ENCODE measurements around the gene MRPL53.
A peak's percentile ranks its signal among the peaks of the same experiment; 100 is the strongest.

MRPL53 gene

DNA sequence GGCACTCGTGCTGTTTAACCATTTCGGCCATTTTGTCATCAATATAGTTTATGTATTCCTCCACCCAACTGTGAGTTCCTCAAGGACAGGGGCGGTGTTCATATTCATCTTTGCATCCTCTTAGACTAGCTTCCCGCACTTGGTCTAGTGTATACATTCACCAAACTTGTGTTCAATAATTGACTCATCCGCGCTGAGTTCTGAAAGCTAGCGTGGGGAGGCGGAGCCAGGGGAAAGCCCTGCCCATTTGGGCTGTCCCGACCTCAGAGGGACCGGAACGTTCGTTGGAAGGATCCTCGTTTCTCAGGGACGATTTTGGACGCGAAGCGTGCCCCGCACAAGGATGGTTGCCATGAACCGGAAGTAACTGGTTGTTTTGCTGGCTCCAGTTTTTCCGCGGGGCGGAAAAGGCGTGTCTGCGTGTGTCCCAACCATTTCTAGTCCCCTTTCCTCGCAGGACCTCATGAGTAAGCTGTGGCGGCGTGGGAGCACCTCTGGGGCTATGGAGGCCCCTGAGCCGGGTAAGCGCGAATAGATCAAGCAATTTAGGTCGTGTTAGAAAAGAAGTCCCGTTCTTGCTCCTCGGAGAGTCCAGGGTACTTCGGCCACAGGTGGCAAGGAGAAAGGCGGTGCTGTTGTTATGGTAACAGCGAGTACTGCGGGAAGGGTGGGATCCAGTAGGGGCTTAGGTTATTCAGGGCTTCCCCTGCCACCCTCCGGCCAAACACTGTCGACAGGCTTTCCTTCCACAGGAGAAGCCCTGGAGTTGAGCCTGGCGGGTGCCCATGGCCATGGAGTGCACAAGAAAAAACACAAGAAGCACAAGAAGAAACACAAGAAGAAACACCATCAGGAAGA, 17.6 kb downstream of the MRPL53 start, which contains the start of gene INO80B:
Gene INO80B, plus strand, starts transcription at position 434 of the 858 bp plus-strand sequence. Its CDS starts 30 bp downstream, at position 464.
- H3K79me1 ChIP-seq (replicated peaks; ENCODE audit: low read length, poor library complexity, severe bottlenecking): peaks cover 17% of the 10 kb centered on the region
- no peaks in the 10 kb centered on the region for H3K9me3 ChIP-seq (ENCODE audit: control insufficient read depth, low read length)
- no peak within 1 kb of the TSS for H2BK120ac ChIP-seq (ENCODE audit: low read depth, low read length)
- no peak within 1 kb of the TSS for H3K14ac ChIP-seq (ENCODE audit: low read length in 2 of 2)
- peak within 1 kb of the TSS; percentile 92 for H3K4me2 ChIP-seq (ENCODE audit: low read length, poor library complexity, severe bottlenecking)
- no peak within 1 kb of the TSS for H2AK5ac ChIP-seq (ENCODE audit: low read length, severe bottlenecking)
- H3K4me1 ChIP-seq (ENCODE audit: control insufficient read depth, insufficient read depth, low read depth, low read length): peaks cover 11% of the 10 kb centered on the region
- no peak within 1 kb of the TSS for H4K91ac ChIP-seq (ENCODE audit: low read length)
- DNase-seq: peak; percentile 98
- peak within 1 kb of the TSS; percentile 75 for H4K8ac ChIP-seq (ENCODE audit: low read length)
- no peak within 1 kb of the TSS for H2BK12ac ChIP-seq (ENCODE audit: low read length in 2 of 2)
- H2BK5ac ChIP-seq (ENCODE audit: low read depth, low read length, poor library complexity, severe bottlenecking): no peak within 1 kb of the TSS
- peak within 1 kb of the TSS in 1 of 2 experiments; percentile 17 for H3K23ac ChIP-seq (ENCODE audit: low read length in 2 of 2)
- no peaks in the 10 kb centered on the region for H3K27me3 ChIP-seq (ENCODE audit: control insufficient read depth in 1 of 2, insufficient read depth in 1 of 2, low read length in 2 of 2)
- 2% methylated on average over 39 of the region's 40 CpGs for WGBS
- H3K9ac ChIP-seq (ENCODE audit: low read length): peak within 1 kb of the TSS; percentile 91
- peak within 1 kb of the TSS; percentile 15 for H2AFZ ChIP-seq (ENCODE audit: low read depth, low read length)
- no peak within 1 kb of the TSS for H2BK15ac ChIP-seq (ENCODE audit: low read depth, poor library complexity, severe bottlenecking)
- no peak within 1 kb of the TSS for H3K4ac ChIP-seq (ENCODE audit: low read depth in 1 of 2, low read length in 2 of 2)
- H3K4me3 ChIP-seq (ENCODE audit: insufficient read depth in 1 of 2, low read depth in 1 of 2, low read length in 2 of 2): peak within 1 kb of the TSS; percentile 61 to 94
- H3K36me3 ChIP-seq (ENCODE audit: control insufficient read depth in 1 of 2, insufficient read depth in 2 of 2, low read depth in 1 of 2, low read length in 2 of 2): peaks cover 2 to 8% of the 10 kb centered on the region in 2 experiments
- peak within 1 kb of the TSS; percentile 10 for H3K27ac ChIP-seq (ENCODE audit: low read length, poor library complexity, severe bottlenecking)
- H3K18ac ChIP-seq (ENCODE audit: low read depth in 1 of 2, low read length in 2 of 2): peak within 1 kb of the TSS in 1 of 2 experiments; percentile 51

DNA sequence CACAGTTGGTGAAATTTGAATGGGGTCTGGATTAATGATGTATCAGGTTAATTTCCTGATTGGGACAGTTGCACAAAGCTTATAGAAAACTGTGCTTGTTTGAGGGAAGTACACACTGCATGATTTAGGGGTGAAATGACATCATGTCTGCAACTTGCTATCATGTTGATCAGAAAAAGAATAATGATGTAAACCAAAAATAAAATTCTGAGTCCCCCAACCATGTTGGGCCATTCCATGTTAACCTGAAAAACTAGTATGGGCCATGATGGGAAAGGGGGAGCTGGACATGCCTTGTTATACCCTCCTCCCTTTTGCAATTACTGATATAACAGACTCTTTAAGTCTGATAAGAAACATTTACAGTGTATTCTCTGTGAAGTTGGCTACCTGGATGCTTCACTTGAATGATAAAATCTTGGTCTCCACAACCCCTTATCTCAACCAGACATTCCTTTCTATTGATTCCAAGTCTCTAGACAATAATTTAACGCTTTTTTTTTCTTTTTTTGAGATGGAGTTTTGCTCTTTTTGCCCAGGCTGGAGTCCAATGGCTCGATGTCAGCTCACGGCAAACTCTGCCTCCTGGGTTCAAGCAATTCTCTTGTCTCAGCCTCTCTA, 21.8 kb downstream of the MRPL53 start:
- Histone ChIP-seq H3K4me2 (ENCODE audit: low read length, poor library complexity, severe bottlenecking) (no peak overlapping the region), H3K27me3 (ENCODE audit: control insufficient read depth in 1 of 2, insufficient read depth in 1 of 2, low read length in 2 of 2) (no peaks in the 10 kb centered on the region), H3K4me1 (ENCODE audit: control insufficient read depth, insufficient read depth, low read depth, low read length) (peaks cover 6% of the 10 kb centered on the region), H2BK5ac (ENCODE audit: low read depth, low read length, poor library complexity, severe bottlenecking) (no peak overlapping the region), H2BK15ac (ENCODE audit: low read depth, poor library complexity, severe bottlenecking) (no peak overlapping the region), H3K27ac (ENCODE audit: low read length, poor library complexity, severe bottlenecking) (no peak overlapping the region), H3K18ac (ENCODE audit: low read depth in 1 of 2, low read length in 2 of 2) (no peak overlapping the region), H2AFZ (ENCODE audit: low read depth, low read length) (no peak overlapping the region), H3K36me3 (ENCODE audit: control insufficient read depth in 1 of 2, insufficient read depth in 2 of 2, low read depth in 1 of 2, low read length in 2 of 2) (no peaks in the 10 kb centered on the region), H2AK5ac (ENCODE audit: low read length, severe bottlenecking) (no peak overlapping the region), H3K9me3 (ENCODE audit: control insufficient read depth, low read length) (no peaks in the 10 kb centered on the region), H3K23ac (ENCODE audit: low read length in 2 of 2) (no peak overlapping the region), H3K9ac (ENCODE audit: low read length) (no peak overlapping the region), H3K14ac (ENCODE audit: low read length in 2 of 2) (no peak overlapping the region), H3K4ac (ENCODE audit: low read depth in 1 of 2, low read length in 2 of 2) (no peak overlapping the region), H2BK12ac (ENCODE audit: low read length in 2 of 2) (no peak overlapping the region), H2BK120ac (ENCODE audit: low read depth, low read length) (no peak overlapping the region), H3K79me1 (replicated peaks; ENCODE audit: low read length, poor library complexity, severe bottlenecking) (peaks cover 7% of the 10 kb centered on the region), H3K4me3 (ENCODE audit: insufficient read depth in 1 of 2, low read depth in 1 of 2, low read length in 2 of 2) (no peak overlapping the region), H4K8ac (ENCODE audit: low read length) (no peak overlapping the region), H4K91ac (ENCODE audit: low read length) (no peak overlapping the region)
- 84% methylated on average over 3 of the region's 3 CpGs for WGBS
- DNase-seq: no peak

- H3K9ac ChIP-seq (ENCODE audit: low read length): no peak overlapping the region
- no peaks in the 10 kb centered on the region for H3K79me1 ChIP-seq (replicated peaks; ENCODE audit: low read length, poor library complexity, severe bottlenecking)
- no peak overlapping the region for H2AFZ ChIP-seq (ENCODE audit: low read depth, low read length)
- no peak overlapping the region for H3K4me2 ChIP-seq (ENCODE audit: low read length, poor library complexity, severe bottlenecking)
- no peaks in the 10 kb centered on the region for H3K9me3 ChIP-seq (ENCODE audit: control insufficient read depth, low read length)
- no peak overlapping the region for H3K18ac ChIP-seq (ENCODE audit: low read depth in 1 of 2, low read length in 2 of 2)
- no peak overlapping the region for H3K4me3 ChIP-seq (ENCODE audit: insufficient read depth in 1 of 2, low read depth in 1 of 2, low read length in 2 of 2)
- no peak overlapping the region for H3K23ac ChIP-seq (ENCODE audit: low read length in 2 of 2)
- H3K27me3 ChIP-seq (ENCODE audit: control insufficient read depth in 1 of 2, insufficient read depth in 1 of 2, low read length in 2 of 2): no peaks in the 10 kb centered on the region
- H3K36me3 ChIP-seq (ENCODE audit: control insufficient read depth in 1 of 2, insufficient read depth in 2 of 2, low read depth in 1 of 2, low read length in 2 of 2): no peaks in the 10 kb centered on the region
- 91% methylated on average over 1 of the region's 2 CpGs for WGBS
- no peak overlapping the region for H2BK5ac ChIP-seq (ENCODE audit: low read depth, low read length, poor library complexity, severe bottlenecking)
- no peak overlapping the region for H2AK5ac ChIP-seq (ENCODE audit: low read length, severe bottlenecking)
- H3K4ac ChIP-seq (ENCODE audit: low read depth in 1 of 2, low read length in 2 of 2): no peak overlapping the region
- no peak overlapping the region for H2BK12ac ChIP-seq (ENCODE audit: low read length in 2 of 2)
- H4K8ac ChIP-seq (ENCODE audit: low read length): no peak overlapping the region
- no peak overlapping the region for H3K14ac ChIP-seq (ENCODE audit: low read length in 2 of 2)
- no peak for DNase-seq
- no peak overlapping the region for H2BK15ac ChIP-seq (ENCODE audit: low read depth, poor library complexity, severe bottlenecking)
- H3K27ac ChIP-seq (ENCODE audit: low read length, poor library complexity, severe bottlenecking): no peak overlapping the region
- no peak overlapping the region for H4K91ac ChIP-seq (ENCODE audit: low read length)
- H3K4me1 ChIP-seq (ENCODE audit: control insufficient read depth, insufficient read depth, low read depth, low read length): peaks cover 7% of the 10 kb centered on the region
- H2BK120ac ChIP-seq (ENCODE audit: low read depth, low read length): no peak overlapping the region
Observed at GRCh38 chr2:74448771-74449170, 23.7 kb downstream of the MRPL53 start.

- Histone ChIP-seq H2BK120ac (ENCODE audit: low read depth, low read length) (no peak overlapping the region), H3K23ac (ENCODE audit: low read length in 2 of 2) (no peak overlapping the region), H2AK5ac (ENCODE audit: low read length, severe bottlenecking) (no peak overlapping the region), H3K18ac (ENCODE audit: low read depth in 1 of 2, low read length in 2 of 2) (no peak overlapping the region), H2BK5ac (ENCODE audit: low read depth, low read length, poor library complexity, severe bottlenecking) (no peak overlapping the region), H3K27ac (ENCODE audit: low read length, poor library complexity, severe bottlenecking) (no peak overlapping the region), H3K27me3 (ENCODE audit: control insufficient read depth in 1 of 2, insufficient read depth in 1 of 2, low read length in 2 of 2) (no peaks in the 10 kb centered on the region), H4K91ac (ENCODE audit: low read length) (no peak overlapping the region), H2BK12ac (ENCODE audit: low read length in 2 of 2) (peak overlapping the region in 1 of 2 experiments; percentile 11), H4K8ac (ENCODE audit: low read length) (no peak overlapping the region), H3K4me1 (ENCODE audit: control insufficient read depth, insufficient read depth, low read depth, low read length) (peaks cover 11% of the 10 kb centered on the region), H2AFZ (ENCODE audit: low read depth, low read length) (no peak overlapping the region), H3K4ac (ENCODE audit: low read depth in 1 of 2, low read length in 2 of 2) (no peak overlapping the region), H3K79me1 (replicated peaks; ENCODE audit: low read length, poor library complexity, severe bottlenecking) (no peaks in the 10 kb centered on the region), H3K9ac (ENCODE audit: low read length) (no peak overlapping the region), H3K14ac (ENCODE audit: low read length in 2 of 2) (no peak overlapping the region), H3K4me2 (ENCODE audit: low read length, poor library complexity, severe bottlenecking) (no peak overlapping the region), H3K36me3 (ENCODE audit: control insufficient read depth in 1 of 2, insufficient read depth in 2 of 2, low read depth in 1 of 2, low read length in 2 of 2) (no peaks in the 10 kb centered on the region), H2BK15ac (ENCODE audit: low read depth, poor library complexity, severe bottlenecking) (no peak overlapping the region), H3K9me3 (ENCODE audit: control insufficient read depth, low read length) (no peaks in the 10 kb centered on the region), H3K4me3 (ENCODE audit: insufficient read depth in 1 of 2, low read depth in 1 of 2, low read length in 2 of 2) (no peak overlapping the region)
- no peak for DNase-seq
- WGBS: 94% methylated on average over 1 of the region's 5 CpGs
Observed at GRCh38 chr2:74447230-74447999, 25.1 kb downstream of the MRPL53 start.
